T47D (cell line): Measurements from ENCODE around the gene MBD3.
A peak's percentile ranks its signal among the peaks of the same experiment; 100 is the strongest.
"Not testable (repeated sequence)": the region's sequence is repeated elsewhere in the genome, so short reads cannot be mapped to it uniquely, and the experiment has no call there.

Experiments
- DNase-seq, 2 experiments: peaks; one replicate each; pipeline versions ENCODE4 v3.0.0 to v3.0.0-alpha.2; 2011 to 2012; ENCODE audit warnings: low read depth in 1 of 2, low spot score in 1 of 2
- JUND ChIP-seq: IDR thresholded peaks from 2 replicates; pipeline ENCODE4 v1.6.1; 2012; ENCODE audit warnings: low read depth
- in situ Hi-C: cut with HindIII; loops from 2 replicates; pipeline ENCODE4 v1.10.0; 2016; ENCODE audit warnings: low sequenced_read_pairs, low pct_unique_long_range_greater_than_20kb

The MBD3 gene

GRCh38 chr19:1592755-1593500 is at the start of gene MBD3:
TSS of gene MBD3 (minus strand) at chr19:1592865. CDS start at chr19:1592631, 234 bp downstream.
- no peak for TF ChIP-seq JUND
- peak; percentile 83 to 93 for DNase-seq
- in situ Hi-C loops, result no loop called here

- in situ Hi-C loops, DNase-seq: not testable (repeated sequence)
Measured at GRCh38 chr19:1640893-1641448, 48.3 kb upstream of the MBD3 start.

GRCh38 chr19:1636325-1637236 is 43.9 kb upstream of the MBD3 start:
- TF ChIP-seq JUND, result no peak
- DNase-seq, result no peak
- in situ Hi-C loops, result no loop called here

- TF ChIP-seq JUND, result no peak
- no peak for DNase-seq
- in situ Hi-C loops, result no loop called here
Measured at GRCh38 chr19:1634938-1635243, 42.2 kb upstream of the MBD3 start.

GRCh38 chr19:1634242-1634937 is 41.7 kb upstream of the MBD3 start:
- no peak for DNase-seq
- no peak for TF ChIP-seq JUND
- in situ Hi-C loops, result no loop called here

- no peak for TF ChIP-seq JUND
- in situ Hi-C loops, result no loop called here
Measured at GRCh38 chr19:1633269-1633826, 40.7 kb upstream of the MBD3 start.

GRCh38 chr19:1632462-1633268 is 40.0 kb upstream of the MBD3 start:
- no peak for DNase-seq
- in situ Hi-C loops, result no loop called here
- TF ChIP-seq JUND, result no peak

More at GRCh38 chr19:1633269-1633826, 40.7 kb upstream of the MBD3 start:
- DNase-seq, result no peak

GRCh38 chr19:1631557-1632100 is 39.0 kb upstream of the MBD3 start:
- no peak for TF ChIP-seq JUND
- DNase-seq, result no peak
- in situ Hi-C loops, result no loop called here

GRCh38 chr19:1630811-1631210 is 38.1 kb upstream of the MBD3 start:
- no peak for TF ChIP-seq JUND
- DNase-seq, result no peak
- in situ Hi-C loops, result no loop called here

GRCh38 chr19:1630012-1630411 is 37.3 kb upstream of the MBD3 start:
- TF ChIP-seq JUND, result no peak
- in situ Hi-C loops, result no loop called here
- DNase-seq, result no peak

- TF ChIP-seq JUND, result no peak
- in situ Hi-C loops, result no loop called here
- no peak for DNase-seq
Measured at GRCh38 chr19:1629256-1629808, 36.7 kb upstream of the MBD3 start.

- no peak for DNase-seq
- in situ Hi-C loops, result no loop called here
- no peak for TF ChIP-seq JUND
Measured at GRCh38 chr19:1627194-1627593, 34.5 kb upstream of the MBD3 start.
